Heart right ventricle (tissue), 16 donors: ENCODE results near the gene SYTL1. TPM values are rescaled to one million over a fixed set of nuclear protein-coding genes. Genes with fewer than 3 reads are reported as not detected.

Source experiments
- ATAC-seq, 8 donors: fragments of 200-7000 bp; cut with Tn5 transposase; one replicate each; pipeline ENCODE4 v1.9.1; 2020; ENCODE audit warnings: mild to moderate bottlenecking in 8 of 8, moderate library complexity in 8 of 8, moderate number of reproducible peaks in 1 of 8
- DNase-seq, 2 donors: peaks; one replicate each; pipeline ENCODE4 v3.0.0-alpha.2; 2020
- H3K27ac ChIP-seq, 10 donors: fragments of 200-600 bp; sonication (generic) in 2 of 10; one replicate each; pipeline versions ENCODE4 v1.5.0 to v1.8.0; 2020 to 2022; ENCODE audit warnings: mild to moderate bottlenecking in 3 of 10
- H3K27me3 ChIP-seq, 7 donors: fragments of 200-600 bp; one replicate each; pipeline ENCODE4 v1.8.0; 2021 to 2022; ENCODE audit warnings: mild to moderate bottlenecking in 2 of 7
- H3K36me3 ChIP-seq, 9 donors: fragments of 200-600 bp; sonication (generic) in 1 of 9; one replicate each; pipeline versions ENCODE4 v1.5.0 to v1.8.0; 2020 to 2022; ENCODE audit warnings: mild to moderate bottlenecking in 2 of 9
- H3K4me1 ChIP-seq, 9 donors: fragments of 200-600 bp; sonication (generic) in 1 of 9; one replicate each; pipeline versions ENCODE4 v1.5.0 to v1.8.0; 2020 to 2022; ENCODE audit warnings: mild to moderate bottlenecking in 4 of 9
- H3K4me3 ChIP-seq, 10 donors: fragments of 200-600 bp; sonication (generic) in 2 of 10; one replicate each; pipeline versions ENCODE4 v1.5.0 to v1.8.0; 2020 to 2022; ENCODE audit warnings: mild to moderate bottlenecking in 7 of 10, moderate library complexity in 2 of 10
- H3K9me3 ChIP-seq, 11 donors: fragments of 200-600 bp in 10 of 11; sonication (generic) in 2 of 11; one replicate each; pipeline versions ENCODE4 v1.5.0 to v1.8.0; 2013 to 2022; ENCODE audit warnings: mild to moderate bottlenecking in 2 of 11, control low read depth in 1 of 11, moderate library complexity in 1 of 11
- WGBS, 2 donors: extraction: QIAGEN DNeasy Blood & Tissue Kit; methylation state at CpG; one replicate each; pipeline ENCODE4 v1.1.7; 2013; ENCODE audit warnings: inconsistent platforms in 1 of 2; 5-methylcytosine and 5-hydroxymethylcytosine counted together
- intact Hi-C, 10 donors: fragments of 100-400 bp; cut with DNase I; formaldehyde crosslinking; loops; one replicate each; pipeline versions ENCODE4 v1.11.1 to v1.14.2; 2022
- polyA plus RNA-seq, 2 donors: library from polyadenylated mRNA; stranded (reverse); fragments of 200-250 nt; gene quantifications; one replicate each; pipeline ENCODE4 v1.2.3, GENCODE V29; 2013
- total RNA-seq, 10 donors: library from RNA; stranded (reverse); fragmentation: NEBNext Ultra II Directional in 3 of 10; extraction: Animal tissue kit (Norgen Biotek cat#: 25700) in 3 of 10; gene quantifications; one replicate each; pipeline versions ENCODE4 v1.2.1 to v1.2.4, GENCODE V29; 2021 to 2023
- TF ChIP-seq, protein P1 (sequence below), 9 donors: fragments of 200-600 bp; sonication (generic) in 2 of 9; IDR thresholded peaks; one replicate each; pipeline versions ENCODE4 v1.5.0 to v1.8.0; 2021 to 2022; ENCODE audit warnings: antibody characterized with exemption in 9 of 9, mild to moderate bottlenecking in 5 of 9, moderate library complexity in 1 of 9
- donor health status: Arrhythmogenic right ventricular cardiomyopathy.
- donor health status: ischemic (EF 13 %, LVEDD 7.1; RV severe dilation, severe dysfunction).
- donor health status: healthy with polysubstance abuse.
- donor health status: DM: no; HTN: yes; CAD: no.
- donor health status: DM: no; HTN: no; CAD: no.
- donor health status: ischemic (EF 25% LVEDD 6.9; RV normal size, moderate dysfunction).
- donor health status: ischemic (EF 25% LVEDD 5.7; RV mildly dilated, moderate dysfunction).
- donor health status: healthy.
- donor health status: DM: yes; HTN: yes; CAD: no.
- donor health status: Ischemic cardiomyopathy.
- donor health status: ischemic (EF 35%, LVEDD 5.7; RV mildly dilated, moderate dysfunction).
- donor health status: nonischemic (EF 11% LVEDD 7.7; RV severe dilation, severe dysfunction).
- donor health status: DM: yes; HTN: yes; CAD: no.
- donor health status: PGD.
- donor health status: ischemic (EF 29% LVEDD 5.4; RV normal size, mild dysfunction).
- donor health status: nonischemic (EF 23%, LVEDD 6.1; RV moderate dilation, normal function).

SYTL1 gene
- total and polyA plus RNA-seq, 12 donors, result 0.30 to 4.3 (median 0.68) TPM

- intact Hi-C loops, result no loop called here
- ATAC-seq (peak; percentile 13 to 42 (median 20)), DNase-seq (no peak)
- H3K27ac ChIP-seq, result no peak overlapping the region
- no peaks in the 10 kb centered on the region for H3K27me3 ChIP-seq
- TF ChIP-seq, protein P1, sequence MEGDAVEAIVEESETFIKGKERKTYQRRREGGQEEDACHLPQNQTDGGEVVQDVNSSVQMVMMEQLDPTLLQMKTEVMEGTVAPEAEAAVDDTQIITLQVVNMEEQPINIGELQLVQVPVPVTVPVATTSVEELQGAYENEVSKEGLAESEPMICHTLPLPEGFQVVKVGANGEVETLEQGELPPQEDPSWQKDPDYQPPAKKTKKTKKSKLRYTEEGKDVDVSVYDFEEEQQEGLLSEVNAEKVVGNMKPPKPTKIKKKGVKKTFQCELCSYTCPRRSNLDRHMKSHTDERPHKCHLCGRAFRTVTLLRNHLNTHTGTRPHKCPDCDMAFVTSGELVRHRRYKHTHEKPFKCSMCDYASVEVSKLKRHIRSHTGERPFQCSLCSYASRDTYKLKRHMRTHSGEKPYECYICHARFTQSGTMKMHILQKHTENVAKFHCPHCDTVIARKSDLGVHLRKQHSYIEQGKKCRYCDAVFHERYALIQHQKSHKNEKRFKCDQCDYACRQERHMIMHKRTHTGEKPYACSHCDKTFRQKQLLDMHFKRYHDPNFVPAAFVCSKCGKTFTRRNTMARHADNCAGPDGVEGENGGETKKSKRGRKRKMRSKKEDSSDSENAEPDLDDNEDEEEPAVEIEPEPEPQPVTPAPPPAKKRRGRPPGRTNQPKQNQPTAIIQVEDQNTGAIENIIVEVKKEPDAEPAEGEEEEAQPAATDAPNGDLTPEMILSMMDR (IDR thresholded peaks at IDR 0.05), result no peak
- H3K4me3 ChIP-seq, result peak overlapping the region in 9 of 10 donors; percentile 29 to 59 (median 48)
- WGBS, 2 donors, result 22 to 25% methylated on average over 40 to 51 of the region's 51 CpGs
- peaks cover 14 to 31% (median 26%) of the 10 kb centered on the region in 9 donors for H3K4me1 ChIP-seq
- no peaks in the 10 kb centered on the region for H3K9me3 ChIP-seq
- peaks cover 0 to 27% (median 0%) of the 10 kb centered on the region in 9 donors for H3K36me3 ChIP-seq
These were observed 7.3 kb downstream of the SYTL1 start for GRCh38 chr1:27348861-27349783.

DNA sequence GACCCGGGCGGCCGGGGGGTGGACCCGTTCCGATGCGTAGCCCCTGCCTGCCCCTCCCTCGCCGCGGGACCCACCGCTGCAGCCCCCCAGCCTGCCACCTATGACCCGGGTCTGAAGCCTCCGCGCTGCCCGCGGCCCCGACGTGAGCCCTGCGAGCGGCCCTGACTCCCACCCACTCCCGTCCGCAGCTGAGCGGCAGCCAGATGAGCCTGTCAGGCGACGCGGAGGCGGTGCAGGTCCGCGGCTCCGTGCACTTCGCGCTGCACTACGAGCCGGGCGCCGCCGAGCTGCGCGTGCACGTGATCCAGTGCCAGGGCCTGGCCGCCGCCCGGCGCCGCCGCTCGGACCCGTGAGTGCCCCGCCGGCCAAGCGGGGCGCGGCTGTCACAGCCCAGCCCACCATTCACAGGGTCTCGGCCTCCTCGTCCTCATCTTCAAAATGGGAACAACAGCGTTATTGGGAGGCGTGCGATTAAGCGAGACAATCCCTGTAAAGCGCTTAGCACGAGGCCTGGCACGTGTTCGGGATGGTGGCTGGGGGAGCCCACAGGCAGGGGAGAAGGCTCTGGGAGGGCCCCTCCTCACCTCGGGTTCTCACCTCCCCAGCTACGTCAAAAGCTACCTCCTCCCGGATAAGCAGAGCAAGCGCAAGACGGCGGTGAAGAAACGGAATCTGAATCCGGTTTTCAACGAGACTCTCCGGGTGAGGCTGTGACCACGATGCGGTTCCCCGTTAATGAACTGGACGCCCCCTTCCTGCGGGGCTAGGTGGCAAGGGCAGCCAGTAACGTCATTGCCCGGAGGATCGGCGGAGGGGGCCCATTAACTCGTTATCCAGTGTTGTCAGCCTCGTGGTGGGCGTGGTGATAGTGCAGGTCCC lies 8.2 kb downstream of the SYTL1 start:
- intact Hi-C loops, result loop anchor here in 2 of 10 donors (10.0 kb wide), 1 partner anchor 45 kb away; no protein-coding TSS in a partner anchor
- Histone ChIP-seq H3K36me3 (peaks cover 0 to 33% (median 2%) of the 10 kb centered on the region in 9 donors), H3K27ac (no peak overlapping the region), H3K27me3 (no peaks in the 10 kb centered on the region), H3K9me3 (no peaks in the 10 kb centered on the region), H3K4me1 (peaks cover 14 to 31% (median 26%) of the 10 kb centered on the region in 9 donors), H3K4me3 (peak overlapping the region in 9 of 10 donors; percentile 29 to 59 (median 48))
- WGBS, 2 donors, result 8% methylated on average over 78 to 84 of the region's 84 CpGs
- ATAC-seq, result peak; percentile 55 to 81 (median 68)
- TF ChIP-seq, protein P1 (IDR thresholded peaks at IDR 0.05), result no peak
- peak; percentile 57 to 69 for DNase-seq

DNA sequence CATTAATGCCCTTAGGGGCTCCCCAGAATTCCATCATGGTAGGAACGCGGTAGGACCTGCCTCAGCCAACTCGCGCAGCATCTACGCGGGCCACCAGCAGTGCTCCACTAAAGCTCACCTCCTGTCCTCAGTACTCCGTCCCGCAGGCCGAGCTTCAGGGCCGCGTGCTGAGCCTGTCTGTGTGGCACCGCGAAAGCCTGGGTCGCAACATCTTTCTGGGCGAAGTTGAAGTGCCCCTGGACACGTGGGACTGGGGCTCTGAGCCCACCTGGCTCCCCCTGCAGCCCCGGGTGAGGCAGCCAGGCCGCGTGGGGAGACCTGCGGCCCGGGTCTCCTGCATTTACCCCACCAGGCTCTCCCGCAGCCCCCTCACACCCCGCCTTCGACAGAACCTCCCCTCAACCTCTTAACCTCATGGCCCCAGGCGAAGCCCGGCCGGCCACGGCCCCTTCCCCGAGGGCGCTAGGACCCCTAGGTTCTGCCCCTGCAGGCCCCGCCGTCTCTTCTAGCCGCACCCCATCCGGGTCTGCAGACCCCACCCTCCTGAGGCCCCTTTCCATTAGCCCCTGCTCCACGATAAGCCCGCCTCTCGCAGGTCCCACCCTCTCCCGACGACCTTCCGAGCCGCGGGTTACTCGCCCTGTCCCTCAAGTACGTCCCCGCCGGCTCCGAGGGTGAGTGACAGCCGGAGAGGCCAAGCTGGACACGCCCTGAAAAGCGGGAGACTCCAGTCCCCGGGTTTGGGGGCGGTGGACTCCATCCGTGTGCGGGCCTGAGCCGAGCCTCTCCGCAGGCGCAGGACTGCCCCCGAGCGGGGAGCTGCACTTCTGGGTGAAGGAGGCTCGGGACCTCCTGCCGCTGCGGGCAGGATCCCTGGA lies 9.1 kb downstream of the SYTL1 start:
- DNase-seq (peak; percentile 61 to 70), ATAC-seq (peak; percentile 34 to 75 (median 54))
- intact Hi-C loops, result loop anchor here in 2 of 10 donors (10.0 kb wide), 1 partner anchor 46 kb away; no protein-coding TSS in a partner anchor
- Histone ChIP-seq H3K4me1 (peaks cover 14 to 31% (median 26%) of the 10 kb centered on the region in 9 donors), H3K4me3 (peak overlapping the region in 9 of 10 donors; percentile 1 to 59 (median 48)), H3K27me3 (no peaks in the 10 kb centered on the region), H3K27ac (peak overlapping the region in 5 of 10 donors; percentile 4 to 59 (median 55)), H3K36me3 (peaks cover 0 to 39% (median 10%) of the 10 kb centered on the region in 9 donors), H3K9me3 (no peaks in the 10 kb centered on the region)
- TF ChIP-seq, protein P1 (IDR thresholded peaks at IDR 0.05), result peak in 2 of 9 donors; percentile 23 to 33
- WGBS, 2 donors, result 13 to 19% methylated on average over 56 to 62 of the region's 62 CpGs
